SU-DHL-6 (cell line): ENCODE data around the gene ACACA.

ENCODE experiments used
- EZH2phosphoT487 ChIP-seq: fragments of 200-600 bp; sonication (generic), shearing (Covaris generic); conservative IDR thresholded peaks from 2 replicates; pipeline ENCODE4 v1.6.1; 2018; ENCODE audit warnings: mild to moderate bottlenecking, antibody characterized with exemption, low read length, moderate library complexity, mixed read lengths
- TF ChIP-seq, protein P1 (sequence below): fragments of 200-600 bp; sonication (generic); IDR thresholded peaks from one replicate; pipeline ENCODE4 v1.5.1; 2017; ENCODE audit warnings: antibody characterized with exemption, mild to moderate bottlenecking, low read length, moderate library complexity; ENCODE audit not compliant: insufficient read depth, poor library complexity, severe bottlenecking

DNA sequence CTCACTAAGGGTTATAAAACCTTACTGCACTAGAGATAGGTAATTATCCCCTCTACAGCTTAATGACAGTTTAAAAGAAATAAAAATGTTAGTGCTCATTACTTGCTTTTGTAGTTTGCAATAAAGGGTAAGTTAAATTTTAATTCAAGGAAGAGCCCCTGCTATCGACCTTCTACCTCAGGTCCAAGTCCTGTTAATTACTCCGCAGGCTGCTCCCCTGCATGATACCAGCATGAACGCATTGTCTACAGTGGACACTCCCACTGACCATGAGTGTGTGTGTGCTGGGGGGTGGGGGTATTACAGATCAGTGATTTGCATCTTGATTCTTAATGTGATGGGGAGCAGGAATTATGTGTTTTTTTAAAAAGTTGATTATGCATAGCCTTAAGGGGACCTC, 354.8 kb downstream of the ACACA start:
- TF ChIP-seq, protein P1, sequence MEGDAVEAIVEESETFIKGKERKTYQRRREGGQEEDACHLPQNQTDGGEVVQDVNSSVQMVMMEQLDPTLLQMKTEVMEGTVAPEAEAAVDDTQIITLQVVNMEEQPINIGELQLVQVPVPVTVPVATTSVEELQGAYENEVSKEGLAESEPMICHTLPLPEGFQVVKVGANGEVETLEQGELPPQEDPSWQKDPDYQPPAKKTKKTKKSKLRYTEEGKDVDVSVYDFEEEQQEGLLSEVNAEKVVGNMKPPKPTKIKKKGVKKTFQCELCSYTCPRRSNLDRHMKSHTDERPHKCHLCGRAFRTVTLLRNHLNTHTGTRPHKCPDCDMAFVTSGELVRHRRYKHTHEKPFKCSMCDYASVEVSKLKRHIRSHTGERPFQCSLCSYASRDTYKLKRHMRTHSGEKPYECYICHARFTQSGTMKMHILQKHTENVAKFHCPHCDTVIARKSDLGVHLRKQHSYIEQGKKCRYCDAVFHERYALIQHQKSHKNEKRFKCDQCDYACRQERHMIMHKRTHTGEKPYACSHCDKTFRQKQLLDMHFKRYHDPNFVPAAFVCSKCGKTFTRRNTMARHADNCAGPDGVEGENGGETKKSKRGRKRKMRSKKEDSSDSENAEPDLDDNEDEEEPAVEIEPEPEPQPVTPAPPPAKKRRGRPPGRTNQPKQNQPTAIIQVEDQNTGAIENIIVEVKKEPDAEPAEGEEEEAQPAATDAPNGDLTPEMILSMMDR: no peak
- TF ChIP-seq EZH2phosphoT487: no peak
